Germinal center (tissue), 1 donor: ENCODE data around the gene USH1G.
"Not testable (repeated sequence)": the region's sequence is repeated elsewhere in the genome, so short reads cannot be mapped to it uniquely, and the experiment has no call there.

Experiments used
- DNase-seq: peaks from one replicate; pipeline ENCODE4 v3.0.0; 2012; ENCODE audit warnings: mixed read lengths, low spot score

The USH1G gene

GRCh38 chr17:74874615-74875037 is 48.4 kb downstream of the USH1G start:
- DNase-seq: no peak

DNA sequence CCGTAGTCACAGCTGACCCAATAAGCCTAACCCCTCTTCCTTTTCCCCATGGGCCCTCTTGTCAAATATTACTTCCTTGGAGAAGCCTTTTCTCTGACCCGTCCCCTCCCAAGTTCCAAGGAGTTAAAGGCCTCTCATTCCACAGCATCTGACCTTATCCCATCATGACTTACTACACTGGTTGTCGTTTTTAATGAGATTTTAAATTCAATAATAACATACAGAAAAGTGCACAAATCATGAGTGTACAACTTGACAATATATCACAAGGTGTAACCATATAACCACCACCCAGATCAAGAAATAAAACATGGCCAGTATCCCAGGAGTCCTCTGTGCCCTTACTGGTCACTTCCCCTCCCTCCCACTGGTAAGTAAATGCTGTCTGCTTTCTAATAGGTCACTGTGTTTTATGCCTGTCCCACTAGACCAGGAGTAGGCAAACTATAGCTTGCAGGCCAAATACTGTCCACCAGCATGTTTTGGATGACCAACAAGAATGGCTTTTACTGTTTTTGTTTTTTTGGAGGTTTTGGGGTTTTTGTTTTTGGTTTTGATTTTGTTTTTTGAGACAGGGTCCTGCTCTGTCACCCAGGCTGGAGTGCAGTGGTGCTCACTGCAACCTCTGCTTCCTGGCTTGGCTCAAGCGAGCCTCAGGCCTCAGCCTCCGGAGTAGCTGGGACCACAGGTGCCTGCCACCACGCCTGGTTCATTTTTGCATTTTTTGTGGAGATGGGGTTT is 49.0 kb downstream of the USH1G start:
- no peak for DNase-seq

DNA sequence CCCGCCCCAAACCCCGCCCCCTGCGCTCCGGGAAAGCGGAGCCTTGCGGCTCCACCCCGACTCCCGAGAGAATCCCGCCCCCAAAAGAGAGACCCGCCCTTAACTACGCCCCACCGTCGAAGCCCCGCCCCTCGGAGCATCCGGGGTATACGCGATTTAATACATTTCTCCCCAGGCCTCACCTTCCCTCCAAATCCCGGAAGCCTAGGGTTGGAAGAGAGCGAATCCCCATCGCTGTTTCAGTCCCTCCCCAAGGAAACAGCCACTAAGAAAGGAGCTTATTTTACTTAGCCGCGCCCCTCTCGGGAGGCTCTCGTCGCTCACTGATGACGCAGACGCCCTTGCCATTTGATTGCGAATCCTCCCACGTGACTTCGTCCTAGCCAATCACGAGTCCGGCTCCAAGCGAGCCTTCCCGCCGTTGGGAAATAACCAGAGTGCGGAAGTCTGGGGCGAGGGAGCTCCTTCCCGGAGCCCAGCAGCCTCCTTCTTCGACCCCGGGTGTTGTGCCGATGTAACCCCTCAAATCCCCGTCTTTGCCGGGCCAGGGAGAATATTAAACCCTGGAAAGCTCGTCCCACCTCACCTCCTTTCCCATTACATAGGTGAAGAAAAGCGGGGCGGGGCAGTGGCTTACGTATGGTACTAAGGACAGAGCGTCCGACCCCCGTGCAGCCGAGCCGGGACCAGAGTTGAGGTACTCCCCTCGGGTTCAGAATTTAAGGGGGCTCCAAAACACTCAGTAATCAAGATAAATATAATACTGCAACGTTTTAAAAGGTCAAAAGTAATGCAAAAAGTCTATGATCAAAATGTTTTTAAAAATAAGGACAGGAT is 49.8 kb downstream of the USH1G start:
- peak; percentile 100 for DNase-seq

DNA sequence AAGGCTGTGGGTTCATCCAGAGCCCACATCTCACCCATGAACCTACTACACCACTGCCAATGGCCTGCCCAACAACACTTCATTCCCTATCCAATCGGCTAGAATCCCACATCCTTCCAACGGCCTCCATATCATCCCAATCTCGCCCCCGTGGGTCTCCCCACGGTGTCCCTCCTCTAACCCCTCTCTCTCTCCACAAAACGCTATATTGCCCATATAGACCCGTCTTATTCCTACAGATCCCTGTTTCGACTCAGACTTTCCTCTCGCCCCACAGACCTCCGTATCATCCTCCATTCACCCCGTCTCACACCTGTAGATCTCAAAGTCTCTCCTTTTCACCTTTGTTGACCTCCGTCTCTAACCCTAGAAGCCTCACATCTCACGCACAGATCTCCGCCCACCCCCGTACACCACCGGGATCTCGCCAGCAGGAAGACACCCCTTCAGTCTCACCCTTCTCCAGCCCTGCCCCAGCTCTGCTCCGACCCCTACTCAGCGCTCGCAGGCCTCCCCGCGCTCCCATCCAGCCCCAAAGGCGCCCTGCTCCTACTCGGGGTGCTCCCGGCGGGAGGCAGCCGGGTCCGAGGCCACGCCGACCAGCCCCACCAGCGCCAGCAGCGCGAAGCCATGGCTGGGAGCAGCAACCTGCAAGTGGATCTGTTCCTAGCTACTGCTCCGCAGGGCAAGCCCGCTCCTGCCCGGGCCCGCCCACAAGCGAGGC is 50.6 kb downstream of the USH1G start, which contains the start of gene FDXR:
FDXR (minus strand) TSS at position 682 of the 724 bp plus-strand sequence; CDS start at position 632, 50 bp downstream.
- no peak for DNase-seq

- no peak for DNase-seq
Measured at GRCh38 chr17:74871356-74872076, 51.5 kb downstream of the USH1G start.

DNA sequence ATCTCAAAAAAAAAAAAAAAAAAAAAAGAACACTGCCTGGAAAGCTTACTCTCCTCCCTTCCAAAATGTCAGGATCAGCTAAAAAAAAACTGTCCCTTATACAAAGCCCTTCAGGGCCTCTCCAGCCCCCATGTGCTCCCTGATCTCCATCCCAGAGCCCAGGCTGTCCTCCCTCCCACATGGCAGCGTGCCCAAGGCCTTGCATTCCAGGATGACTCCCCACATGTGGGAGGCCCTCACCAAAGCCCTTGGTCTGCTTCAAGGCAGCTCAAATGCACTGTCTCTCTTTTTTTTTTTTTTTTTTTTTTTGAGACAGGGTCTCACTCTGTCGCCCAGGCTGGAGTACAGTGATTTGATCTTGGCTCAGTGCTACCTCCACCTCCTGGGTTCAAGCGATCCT is 52.5 kb downstream of the USH1G start:
- DNase-seq: no peak

- DNase-seq: not testable (repeated sequence)
Measured at GRCh38 chr17:74870028-74870427, 53.0 kb downstream of the USH1G start.

DNA sequence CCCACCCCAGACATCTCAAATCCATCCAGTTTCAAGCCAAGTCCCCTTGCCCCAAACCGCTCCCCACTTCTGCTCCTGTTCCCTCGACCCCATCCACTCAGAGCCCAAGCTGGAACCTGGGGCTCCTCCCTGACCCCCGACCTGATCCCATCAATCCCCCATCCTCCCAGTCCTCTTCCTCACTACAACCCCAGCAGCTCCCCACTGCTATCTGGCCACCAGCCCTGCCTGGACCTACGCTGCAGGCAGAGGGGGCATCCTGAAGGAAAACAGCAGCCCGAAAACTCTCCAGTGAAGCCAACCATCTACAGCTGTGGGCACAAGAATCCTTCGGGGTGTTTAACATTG is 54.2 kb downstream of the USH1G start:
- DNase-seq: no peak

- DNase-seq: no peak
Measured at GRCh38 chr17:74868251-74868907, 54.7 kb downstream of the USH1G start.

DNA sequence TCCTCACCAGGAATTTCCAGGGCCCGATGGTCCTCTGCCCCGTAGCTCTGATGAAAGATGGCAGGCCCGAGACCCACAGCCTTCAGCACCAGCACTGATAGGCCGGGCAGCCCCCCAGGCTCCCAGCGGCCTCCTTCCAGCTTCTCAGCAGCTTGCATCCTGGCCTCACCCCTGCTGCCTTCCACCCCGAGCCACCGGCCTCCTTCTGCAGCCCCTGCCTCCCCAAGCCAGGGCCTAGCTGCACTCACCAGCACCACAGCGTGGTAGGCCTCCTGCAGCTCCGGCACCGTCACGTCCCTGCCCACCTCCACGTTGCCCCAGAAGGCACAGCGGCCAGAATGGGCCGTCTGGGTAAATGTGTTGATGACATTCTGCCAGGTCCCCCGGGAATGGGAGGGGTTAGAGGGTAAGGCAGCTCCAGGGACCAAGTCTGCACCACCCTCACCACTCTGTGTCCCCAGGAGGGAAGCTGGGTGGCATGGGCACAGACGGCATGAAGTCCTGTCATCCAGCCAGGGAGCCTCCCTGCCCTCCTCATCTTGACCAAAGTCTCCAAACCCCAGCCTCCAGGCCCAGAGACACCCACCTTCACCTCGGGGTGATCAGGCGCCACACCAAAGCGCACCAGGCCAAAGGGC is 56.7 kb downstream of the USH1G start:
- DNase-seq: no peak
